Breast epithelium (tissue), 4 donors: ENCODE measurements around the gene DPRX. TPM values are rescaled to one million over a fixed set of nuclear protein-coding genes. Genes with fewer than 3 reads are reported as not detected.

ENCODE experiments used
- DNase-seq, 2 donors: peaks; one replicate each; pipeline ENCODE4 v3.0.0-alpha.2; 2019; ENCODE audit warnings: low spot score in 2 of 2
- H3K27ac ChIP-seq, 2 donors: fragments of 200-600 bp; sonication (generic) in 1 of 2; one replicate each; pipeline ENCODE4 v1.5.1; 2016 to 2019; ENCODE audit warnings: mild to moderate bottlenecking in 1 of 2
- H3K27me3 ChIP-seq, 2 donors: fragments of 200-600 bp; sonication (generic) in 1 of 2; one replicate each; pipeline versions ENCODE4 v1.5.1 to v1.6.0; 2017 to 2019; ENCODE audit warnings: control low read depth in 1 of 2, mild to moderate bottlenecking in 1 of 2
- H3K36me3 ChIP-seq: fragments of 200-600 bp; one replicate; pipeline ENCODE4 v1.5.1; 2019
- H3K4me1 ChIP-seq, 2 donors: fragments of 200-600 bp; sonication (generic); one replicate each; pipeline ENCODE4 v1.5.1; 2016 to 2019; ENCODE audit warnings: control low read depth in 1 of 2
- H3K4me3 ChIP-seq, 3 donors: fragments of 200-600 bp; sonication (generic); 1 replicate in 2 of 3; 2 replicates in 1 of 3; pipeline ENCODE4 v1.5.1; 2016 to 2019; ENCODE audit warnings: mild to moderate bottlenecking in 3 of 3, moderate library complexity in 2 of 3
- H3K9me3 ChIP-seq, 2 donors: fragments of 200-600 bp; sonication (generic) in 1 of 2; one replicate each; pipeline ENCODE4 v1.5.1; 2016 to 2019; ENCODE audit warnings: control low read depth in 1 of 2
- CTCF ChIP-seq, 3 donors: fragments of 450-650 bp; IDR thresholded peaks; one replicate each; pipeline ENCODE4 v1.5.1; 2016 to 2017; ENCODE audit warnings: antibody characterized with exemption in 3 of 3, mild to moderate bottlenecking in 3 of 3, moderate library complexity in 3 of 3
- POLR2A ChIP-seq: fragments of 450-650 bp; IDR thresholded peaks from one replicate; pipeline ENCODE4 v1.6.1; 2016; ENCODE audit warnings: antibody characterized with exemption, mild to moderate bottlenecking, moderate library complexity
- POLR2AphosphoS5 ChIP-seq, 3 donors: sonication (generic); formaldehyde crosslinking; IDR thresholded peaks; one replicate each; pipeline ENCODE4 v1.6.1; 2017; ENCODE audit warnings: antibody characterized with exemption in 3 of 3
- intact Hi-C: fragments of 100-400 bp; cut with DNase I; formaldehyde crosslinking; loops from one replicate; pipeline ENCODE4 v1.15.1; 2023; ENCODE audit warnings: low total_unique reads
- total RNA-seq, 3 donors: library from RNA; depleted of rRNA; stranded (reverse); fragments of >200 nt; gene quantifications; one replicate each; pipeline ENCODE4 v1.1.0, GENCODE V29; 2016

DPRX gene
- total RNA-seq, 3 donors from 2014 or later, result not detected

- intact Hi-C loops, result no loop called here
Measured at GRCh38 chr19:53612762-53613526, 18.9 kb upstream of the DPRX start.

GRCh38 chr19:53621885-53622740 is 9.7 kb upstream of the DPRX start:
- Histone ChIP-seq H3K9me3 (no peaks in the 10 kb centered on the region), H3K36me3 (no peaks in the 10 kb centered on the region), H3K4me3 (no peak overlapping the region), H3K4me1 (no peaks in the 10 kb centered on the region), H3K27ac (peak overlapping the region in 1 of 2 donors; percentile 67), H3K27me3 (no peaks in the 10 kb centered on the region)
- TF ChIP-seq POLR2A (no peak), POLR2AphosphoS5 (IDR thresholded peaks at IDR 0.05) (no peak), CTCF (IDR thresholded peaks at IDR 0.05) (no peak)
- DNase-seq, result peak in 1 of 2 donors; percentile 31
- intact Hi-C loops, result no loop called here

More at GRCh38 chr19:53612762-53613526, 18.9 kb upstream of the DPRX start:
- H3K4me3 ChIP-seq, result no peak overlapping the region
- no peak for TF ChIP-seq POLR2AphosphoS5 (IDR thresholded peaks at IDR 0.05)
- TF ChIP-seq CTCF (IDR thresholded peaks at IDR 0.05), result no peak
- no peak for TF ChIP-seq POLR2A
- no peaks in the 10 kb centered on the region for H3K9me3 ChIP-seq
- H3K4me1 ChIP-seq, result no peaks in the 10 kb centered on the region
- no peak overlapping the region for H3K27ac ChIP-seq
- DNase-seq, result no peak
- H3K36me3 ChIP-seq, result no peaks in the 10 kb centered on the region
- H3K27me3 ChIP-seq, result no peaks in the 10 kb centered on the region

- H3K36me3 ChIP-seq, result no peaks in the 10 kb centered on the region
- no peaks in the 10 kb centered on the region for H3K27me3 ChIP-seq
- H3K4me1 ChIP-seq, result no peaks in the 10 kb centered on the region
- TF ChIP-seq CTCF (IDR thresholded peaks at IDR 0.05), result no peak
- no peak for TF ChIP-seq POLR2AphosphoS5 (IDR thresholded peaks at IDR 0.05)
- TF ChIP-seq POLR2A, result no peak
- intact Hi-C loops, result no loop called here
- no peaks in the 10 kb centered on the region for H3K9me3 ChIP-seq
- H3K4me3 ChIP-seq, result no peak overlapping the region
- DNase-seq, result no peak
- no peak overlapping the region for H3K27ac ChIP-seq
Measured at GRCh38 chr19:53624771-53625545, 6.8 kb upstream of the DPRX start.

GRCh38 chr19:53626486-53626885 is 5.3 kb upstream of the DPRX start:
- Histone ChIP-seq H3K27me3 (no peaks in the 10 kb centered on the region), H3K36me3 (no peaks in the 10 kb centered on the region), H3K9me3 (no peaks in the 10 kb centered on the region), H3K4me3 (no peak overlapping the region), H3K4me1 (no peaks in the 10 kb centered on the region), H3K27ac (no peak overlapping the region)
- DNase-seq, result no peak
- intact Hi-C loops, result no loop called here
- no peak for TF ChIP-seq POLR2A
- TF ChIP-seq POLR2AphosphoS5 (IDR thresholded peaks at IDR 0.05), result no peak
- TF ChIP-seq CTCF (IDR thresholded peaks at IDR 0.05), result no peak
